Endothelial cell of umbilical vein (primary cell): ENCODE data around the gene NPIPA8. TPM values are rescaled to one million over a fixed set of nuclear protein-coding genes. Genes with fewer than 3 reads are reported as not detected.
"Not testable (repeated sequence)": the region's sequence is repeated elsewhere in the genome, so short reads cannot be mapped to it uniquely, and the experiment has no call there.

ENCODE experiments used
- BruUV-seq: library from RNA; stranded (reverse); fragments of 400-500 nt; replicated peaks from 2 replicates; lab custom pipeline; 2021; lab: Mats Ljungman, UMichigan
- CTCF ChIA-PET: fragments of 300-600, 350-600 bp; sonication (Branson Sonifier 250); formaldehyde crosslinking; loops from one replicate; lab custom pipeline; 2021; ENCODE audit warnings: antibody characterized with exemption, inconsistent platforms; lab: Charles Lee
- POLR2A ChIA-PET: fragments of 300-600, 350-600 bp; sonication (Branson Sonifier 250); formaldehyde crosslinking; loops from one replicate; lab custom pipeline; 2021; ENCODE audit warnings: antibody characterized with exemption, inconsistent platforms; lab: Charles Lee
- DNase-seq: peaks from one replicate; pipeline ENCODE4 v3.0.0-alpha.2; 2011; ENCODE audit warnings: low read depth, low spot score
- FAIRE-seq: peaks from 2 replicates; lab custom pipeline; 2011; peaks lifted over from hg19 to GRCh38; lab: Jason Lieb, UNC
- H2AFZ ChIP-seq: 2 replicates; pipeline ENCODE4 v1.6.0; 2012; ENCODE audit warnings: low read depth, low read length, control low read depth, inconsistent platforms
- H3K27ac ChIP-seq: 2 replicates; pipeline ENCODE4 v1.5.1; 2011; ENCODE audit warnings: low read depth, mild to moderate bottlenecking, control low read depth, low read length, moderate library complexity; ENCODE audit not compliant: insufficient read depth
- H3K27me3 ChIP-seq, 2 experiments: 2 replicates each; pipeline versions ENCODE4 v1.6.0 to v1.6.1; 2011; ENCODE audit warnings: low read length in 2 of 2, mixed read lengths in 1 of 2; ENCODE audit not compliant: control insufficient read depth in 2 of 2, insufficient read depth in 2 of 2
- H3K36me3 ChIP-seq, 2 experiments: 2 replicates in 1 of 2; 3 replicates in 1 of 2; pipeline ENCODE4 v1.5.1; 2011; ENCODE audit warnings: low read length in 2 of 2, mild to moderate bottlenecking in 1 of 2, moderate library complexity in 1 of 2; ENCODE audit not compliant: control insufficient read depth in 2 of 2, insufficient read depth in 2 of 2; ENCODE audit errors: extremely low read depth in 1 of 2
- H3K4me1 ChIP-seq: 3 replicates; pipeline ENCODE4 v1.5.1; 2011; ENCODE audit warnings: mild to moderate bottlenecking, low read length; ENCODE audit not compliant: control insufficient read depth, insufficient read depth; ENCODE audit errors: extremely low read depth
- H3K4me2 ChIP-seq: 2 replicates; pipeline ENCODE4 v1.6.1; 2011; ENCODE audit warnings: low read length, control low read depth, mixed read lengths; ENCODE audit not compliant: insufficient read depth
- H3K4me3 ChIP-seq, 3 experiments: fragments of 200-600 bp in 1 of 3; sonication (generic), shearing (Covaris generic) in 1 of 3; replicated peaks in 1 of 3; 2 replicates each; pipeline ENCODE4 v1.5.1; 2011 to 2016; ENCODE audit warnings: control low read depth in 3 of 3, low read length in 3 of 3, mild to moderate bottlenecking in 2 of 3, inconsistent platforms in 1 of 3, low read depth in 1 of 3, moderate library complexity in 1 of 3; ENCODE audit not compliant: insufficient read depth in 1 of 3
- H3K79me2 ChIP-seq: 2 replicates; pipeline ENCODE4 v1.6.0; 2012; ENCODE audit warnings: low read length, inconsistent platforms; ENCODE audit not compliant: control insufficient read depth, insufficient read depth
- H3K9ac ChIP-seq: replicated peaks from 2 replicates; pipeline ENCODE3; 2011; ENCODE audit warnings: low read length, control low read depth; ENCODE audit not compliant: insufficient read depth; ENCODE audit errors: extremely low read depth
- H3K9me1 ChIP-seq: replicated peaks from 3 replicates; pipeline ENCODE4 v1.6.0; 2011; ENCODE audit warnings: mild to moderate bottlenecking, low read length; ENCODE audit not compliant: control insufficient read depth, insufficient read depth; ENCODE audit errors: extremely low read depth
- H3K9me3 ChIP-seq: replicated peaks from 2 replicates; pipeline ENCODE4 v1.5.1; 2012; ENCODE audit warnings: low read length, inconsistent platforms; ENCODE audit not compliant: control insufficient read depth, insufficient read depth
- H4K20me1 ChIP-seq: replicated peaks from 2 replicates; pipeline ENCODE3; 2011; ENCODE audit warnings: mild to moderate bottlenecking, low read length; ENCODE audit not compliant: control insufficient read depth, insufficient read depth; ENCODE audit errors: extremely low read depth
- dilution Hi-C: fragments of 300-500 bp; cut with MboI; formaldehyde crosslinking; loops from one replicate; pipeline ENCODE4 v1.15.0; 2019; ENCODE audit warnings: low sequenced_read_pairs; ENCODE audit not compliant: extremely low pct_ligation_motif_present
- intact Hi-C: fragments of 100-400 bp; cut with micrococcal nuclease; formaldehyde crosslinking; loops from one replicate; pipeline ENCODE4 v1.10.0; 2022
- polyA plus RNA-seq, 4 experiments: library from polyadenylated mRNA; depleted of rRNA in 3 of 4; stranded (reverse) in 3 of 4; unstranded in 1 of 4; fragments of >200 nt; gene quantifications; 2 replicates each; pipeline versions ENCODE4 v1.2.1 to v1.2.3, GENCODE V29; 2011 to 2012; ENCODE audit warnings: missing spikeins in 1 of 4
- total RNA-seq: library from RNA; stranded (reverse); gene quantifications from 2 replicates; pipeline ENCODE4 v1.2.3, GENCODE V29; 2021

Gene NPIPA8
- total and polyA plus RNA-seq, 2 donors (not counting 3 experiments of a cell fraction or from before 2014, with no cell fraction given), result 0.51 to 17.5 TPM

DNA sequence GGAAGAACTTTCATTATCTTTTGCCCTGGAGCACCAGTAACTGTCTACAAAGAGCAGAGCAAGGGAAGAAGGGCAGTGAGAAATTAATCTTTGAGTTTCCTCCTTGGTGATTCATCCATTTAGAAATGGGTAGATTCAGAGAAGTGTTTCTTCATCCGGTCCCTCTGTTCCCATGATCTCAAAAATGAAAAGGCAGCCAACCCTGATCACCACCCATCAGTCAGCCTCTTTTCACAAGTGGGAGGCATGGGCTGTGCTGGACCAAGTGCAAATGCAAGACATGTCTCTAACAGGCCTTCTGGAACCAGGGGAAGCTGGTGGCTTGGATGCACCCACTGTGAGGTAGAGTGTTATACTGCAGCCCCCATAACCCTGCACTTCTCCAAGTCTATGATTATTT, 38.8 kb downstream of the NPIPA8 start:
- CTCF ChIA-PET, H3K27me3 ChIP-seq, DNase-seq, H3K9ac ChIP-seq, dilution Hi-C loops, H3K36me3 ChIP-seq, H3K4me1 ChIP-seq, FAIRE-seq, H3K27ac ChIP-seq, H2AFZ ChIP-seq, H3K79me2 ChIP-seq, H3K4me2 ChIP-seq, H3K9me1 ChIP-seq, intact Hi-C loops, H4K20me1 ChIP-seq, POLR2A ChIA-PET, H3K4me3 ChIP-seq, H3K9me3 ChIP-seq, BruUV-seq: not testable (repeated sequence)

GRCh38 chr16:18296931-18297330, 39.6 kb downstream of the NPIPA8 start:
- H3K4me3 ChIP-seq, H3K4me1 ChIP-seq, H3K79me2 ChIP-seq, BruUV-seq, CTCF ChIA-PET, H3K27me3 ChIP-seq, H3K27ac ChIP-seq, dilution Hi-C loops, H3K9me1 ChIP-seq, H4K20me1 ChIP-seq, H3K9ac ChIP-seq, POLR2A ChIA-PET, FAIRE-seq, H3K36me3 ChIP-seq, DNase-seq, H3K4me2 ChIP-seq, H2AFZ ChIP-seq, intact Hi-C loops, H3K9me3 ChIP-seq: not testable (repeated sequence)

DNA sequence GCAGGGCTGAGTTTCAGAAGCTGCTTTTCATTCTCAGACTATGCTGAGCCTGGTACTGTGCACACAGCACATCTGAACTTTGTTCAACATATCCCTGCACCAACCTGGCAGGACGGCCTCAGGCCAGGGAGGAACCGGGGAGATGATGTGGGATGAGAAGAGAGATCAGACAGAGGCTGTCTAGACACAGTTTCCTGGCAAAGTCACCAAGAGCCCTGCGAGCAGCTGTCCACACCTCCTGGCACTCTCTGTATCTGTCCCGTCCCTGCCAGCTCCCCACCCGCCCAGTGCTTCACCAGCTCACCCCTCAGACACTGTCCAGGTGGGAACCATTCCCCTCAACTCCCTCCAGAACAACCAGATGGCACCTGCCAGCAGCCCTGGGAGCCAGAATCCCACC, 42.2 kb downstream of the NPIPA8 start:
- H2AFZ ChIP-seq, dilution Hi-C loops, DNase-seq, H3K4me2 ChIP-seq, FAIRE-seq, intact Hi-C loops, H3K9me1 ChIP-seq, H3K4me1 ChIP-seq, H3K27ac ChIP-seq, H3K79me2 ChIP-seq, BruUV-seq, H3K9me3 ChIP-seq, H3K9ac ChIP-seq, CTCF ChIA-PET, H4K20me1 ChIP-seq, POLR2A ChIA-PET, H3K4me3 ChIP-seq, H3K27me3 ChIP-seq, H3K36me3 ChIP-seq: not testable (repeated sequence)

DNA sequence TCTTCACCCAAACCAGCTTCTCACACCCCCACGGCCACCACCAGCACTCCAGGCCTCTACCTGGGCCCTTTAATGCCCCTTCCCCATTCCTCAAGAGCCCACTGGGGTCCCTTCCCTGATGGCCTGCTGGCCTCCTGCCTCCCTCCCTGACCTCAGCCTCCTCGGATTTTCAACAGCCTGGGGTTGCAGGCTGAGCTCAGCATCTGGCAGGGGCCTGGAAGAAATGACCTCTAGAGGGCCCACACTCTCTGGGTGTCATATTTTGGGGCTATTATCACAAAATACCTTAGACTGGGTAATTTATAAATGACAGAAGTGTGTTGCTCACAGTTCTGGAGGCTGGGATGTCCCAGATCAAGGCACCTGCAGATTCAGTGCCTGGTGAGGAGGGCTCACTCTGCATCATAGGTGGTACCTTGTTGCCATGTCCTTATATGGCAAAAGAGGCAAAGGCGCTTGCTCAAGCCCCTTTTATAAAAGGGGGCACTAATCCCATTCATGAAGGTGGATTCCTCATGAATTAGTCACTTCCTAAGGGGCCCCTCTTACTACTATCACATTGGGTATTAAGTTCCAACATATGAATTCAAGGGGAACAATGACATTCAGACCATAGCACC, 43.1 kb downstream of the NPIPA8 start:
- BruUV-seq, H3K27me3 ChIP-seq, H3K36me3 ChIP-seq, H3K4me2 ChIP-seq, H3K9me1 ChIP-seq, POLR2A ChIA-PET, CTCF ChIA-PET, DNase-seq, FAIRE-seq, H4K20me1 ChIP-seq, H3K27ac ChIP-seq, H3K4me1 ChIP-seq, H3K79me2 ChIP-seq, dilution Hi-C loops, H3K9me3 ChIP-seq, H3K9ac ChIP-seq, intact Hi-C loops, H3K4me3 ChIP-seq, H2AFZ ChIP-seq: not testable (repeated sequence)
